Nasal cavity respiratory epithelium epithelial cell of viscerocranial mucosa (primary cell): ENCODE measurements around the gene MBD3L2B. TPM values are rescaled to one million over a fixed set of nuclear protein-coding genes. Genes with fewer than 3 reads are reported as not detected.

Experiments used
- total RNA-seq: library from RNA; depleted of rRNA; stranded (reverse); fragments of >200 nt; gene quantifications from 2 replicates; pipeline ENCODE4 v1.2.3, GENCODE V29; 2014

The MBD3L2B gene
- not detected in 2 replicates for total RNA-seq

DNA sequence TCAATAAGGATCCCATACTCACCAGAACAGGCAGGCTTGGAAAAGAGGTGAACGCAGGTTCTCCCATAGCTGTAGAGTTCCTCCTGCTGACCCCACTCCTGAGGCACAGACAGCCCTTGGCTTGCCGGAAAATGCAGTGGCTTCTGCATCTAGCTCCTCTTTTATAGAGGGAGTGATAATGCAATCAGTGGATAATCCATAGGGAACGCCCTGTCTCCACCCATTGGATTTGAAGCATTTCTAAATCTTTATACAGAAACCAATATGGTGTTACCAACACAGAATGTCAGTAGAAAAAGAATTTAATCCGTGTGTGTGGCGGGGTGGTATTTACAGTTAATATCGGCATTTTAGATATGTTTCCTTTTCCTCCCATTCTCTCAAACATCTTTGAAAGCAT lies at the start of gene MBD3L2B:
MBD3L2B (minus strand) TSS at position 101 of the 400 bp plus-strand sequence; CDS start at position 67, 34 bp downstream.

GRCh38 chr19:7069042-7069903 lies 48.0 kb upstream of the MBD3L2B start, which contains the start of gene ZNF557:
ZNF557 (plus strand) TSS chr19:7069703; CDS start chr19:7075075, 5,372 bp downstream.

DNA sequence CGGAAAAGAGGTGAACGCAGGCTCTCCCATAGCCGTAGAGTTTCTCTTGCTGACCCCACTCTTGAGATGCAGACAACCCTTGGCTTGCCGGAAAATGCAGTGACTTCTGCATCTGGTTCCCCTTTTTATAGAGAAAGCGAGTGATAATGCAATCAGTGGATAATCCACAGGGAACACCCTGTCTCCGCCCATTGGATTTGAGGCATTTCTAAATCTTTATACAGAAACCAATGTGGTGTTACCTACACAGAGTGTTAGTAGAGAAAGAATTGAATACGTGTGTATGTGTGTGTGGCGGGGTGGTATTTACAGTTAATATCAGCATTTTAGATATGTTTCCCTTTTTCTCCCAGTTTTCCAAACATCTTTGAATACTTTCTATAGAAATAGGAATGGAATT lies 37.3 kb upstream of the MBD3L2B start, which contains the start of gene MBD3L3:
MBD3L3 (minus strand) TSS at position 101 of the 400 bp plus-strand sequence; CDS start at position 30, 71 bp downstream.

GRCh38 chr19:7049021-7049420 lies 27.8 kb upstream of the MBD3L2B start, which contains the start of gene MBD3L2:
MBD3L2 (plus strand) TSS chr19:7049321; CDS start chr19:7049374, 53 bp downstream.

DNA sequence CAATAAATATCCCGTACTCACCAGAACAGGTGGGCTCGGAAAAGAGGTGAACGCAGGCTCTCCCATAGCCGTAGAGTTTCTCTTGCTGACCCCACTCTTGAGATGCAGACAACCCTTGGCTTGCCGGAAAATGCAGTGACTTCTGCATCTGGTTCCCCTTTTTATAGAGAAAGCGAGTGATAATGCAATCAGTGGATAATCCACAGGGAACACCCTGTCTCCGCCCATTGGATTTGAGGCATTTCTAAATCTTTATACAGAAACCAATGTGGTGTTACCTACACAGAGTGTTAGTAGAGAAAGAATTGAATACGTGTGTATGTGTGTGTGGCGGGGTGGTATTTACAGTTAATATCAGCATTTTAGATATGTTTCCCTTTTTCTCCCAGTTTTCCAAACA lies 18.8 kb upstream of the MBD3L2B start, which contains the start of gene MBD3L4:
MBD3L4 (minus strand) TSS at position 101 of the 400 bp plus-strand sequence; CDS start at position 66, 35 bp downstream.

DNA sequence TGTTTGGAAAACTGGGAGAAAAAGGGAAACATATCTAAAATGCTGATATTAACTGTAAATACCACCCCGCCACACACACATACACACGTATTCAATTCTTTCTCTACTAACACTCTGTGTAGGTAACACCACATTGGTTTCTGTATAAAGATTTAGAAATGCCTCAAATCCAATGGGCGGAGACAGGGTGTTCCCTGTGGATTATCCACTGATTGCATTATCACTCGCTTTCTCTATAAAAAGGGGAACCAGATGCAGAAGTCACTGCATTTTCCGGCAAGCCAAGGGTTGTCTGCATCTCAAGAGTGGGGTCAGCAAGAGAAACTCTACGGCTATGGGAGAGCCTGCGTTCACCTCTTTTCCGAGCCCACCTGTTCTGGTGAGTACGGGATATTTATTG lies 9.0 kb upstream of the MBD3L2B start, which contains the start of gene MBD3L5:
MBD3L5 (plus strand) TSS at position 301 of the 400 bp plus-strand sequence; CDS start at position 335, 34 bp downstream.

Other genes starting within 250 kb of the MBD3L2B start
- gene VAV1, start 248.7 kb downstream of the MBD3L2B start, total RNA-seq: 1.7 TPM in 1 of 2 replicates, not detected in the other
- not detected in 2 replicates for gene ADGRE1, start 133.9 kb downstream of the MBD3L2B start, total RNA-seq
- not detected in 2 replicates for gene MBD3L5, start 9.1 kb upstream of the MBD3L2B start, total RNA-seq
- not detected in 2 replicates for gene MBD3L4, start 18.7 kb upstream of the MBD3L2B start, total RNA-seq
- gene MBD3L2, start 27.9 kb upstream of the MBD3L2B start, total RNA-seq: not detected in 2 replicates
- gene MBD3L3, start 37.2 kb upstream of the MBD3L2B start, total RNA-seq: not detected in 2 replicates
- 15.7 and 16.4 TPM in 2 replicates for gene ZNF557, start 48.3 kb upstream of the MBD3L2B start, total RNA-seq